Left lung (tissue), 10 donors: ENCODE data around the gene POFUT2. TPM values are rescaled to one million over a fixed set of nuclear protein-coding genes. Genes with fewer than 3 reads are reported as not detected.

Source experiments
- ATAC-seq: fragments of 200-7000 bp; cut with Tn5 transposase; one replicate; pipeline ENCODE4 v1.9.1; 2020; ENCODE audit warnings: moderate library complexity
- DNase-seq, 4 donors: peaks; one replicate each; pipeline ENCODE4 v3.0.0-alpha.2; 2013 to 2020
- H3K27ac ChIP-seq, 2 donors: fragments of 200-600 bp; sonication (generic) in 1 of 2; one replicate each; pipeline versions ENCODE4 v1.5.0 to v1.8.0; 2020 to 2021
- H3K27me3 ChIP-seq, 2 donors: fragments of 200-600 bp; sonication (generic) in 1 of 2; one replicate each; pipeline versions ENCODE4 v1.5.0 to v1.8.0; 2020 to 2021
- H3K36me3 ChIP-seq, 2 donors: fragments of 200-600 bp; sonication (generic) in 1 of 2; one replicate each; pipeline versions ENCODE4 v1.5.0 to v1.8.0; 2020 to 2021
- H3K4me1 ChIP-seq, 2 donors: fragments of 200-600 bp; one replicate each; pipeline ENCODE4 v1.8.0; 2021
- H3K4me3 ChIP-seq, 2 donors: fragments of 200-600 bp; sonication (generic) in 1 of 2; one replicate each; pipeline versions ENCODE4 v1.5.0 to v1.8.0; 2020 to 2021; ENCODE audit warnings: mild to moderate bottlenecking in 1 of 2
- H3K9me3 ChIP-seq, 2 donors: fragments of 200-600 bp; sonication (generic) in 1 of 2; one replicate each; pipeline versions ENCODE4 v1.5.0 to v1.8.0; 2020 to 2021
- CTCF ChIP-seq, 2 donors: fragments of 200-600 bp; sonication (generic) in 1 of 2; IDR thresholded peaks; one replicate each; pipeline versions ENCODE4 v1.5.0 to v1.8.0; 2021; ENCODE audit warnings: antibody characterized with exemption in 2 of 2
- intact Hi-C, 2 donors: fragments of 100-400 bp; cut with DNase I; formaldehyde crosslinking; loops; one replicate each; pipeline versions ENCODE4 v1.11.2 to v1.14.2; 2022
- polyA plus RNA-seq, 6 donors: library from polyadenylated mRNA; unstranded; fragments of 120-200 nt; gene quantifications; one replicate each; pipeline ENCODE4 v1.2.1, GENCODE V29; 2013; ENCODE audit not compliant: insufficient read length in 6 of 6
- total RNA-seq, 2 donors: library from RNA; stranded (reverse); fragmentation: NEBNext Ultra II Directional; extraction: Animal tissue kit (Norgen Biotek cat#: 25700); gene quantifications; one replicate each; pipeline ENCODE4 v1.2.1, GENCODE V29; 2021
- donor health status: DM: no; HTN: yes; CAD: no.
- donor health status: DM: no; HTN: no; CAD: no.

Gene POFUT2
- total and polyA plus RNA-seq, 8 donors = 30.4 to 44.2 (median 34.2) TPM

GRCh38 chr21:45243603-45244002 is 44.1 kb downstream of the POFUT2 start:
- H3K4me1 ChIP-seq = no peaks in the 10 kb centered on the region
- H3K4me3 ChIP-seq = no peak overlapping the region
- no peak for TF ChIP-seq CTCF (IDR thresholded peaks at IDR 0.05)
- peaks cover 0 to 24% of the 10 kb centered on the region in 2 donors for H3K27me3 ChIP-seq
- H3K27ac ChIP-seq = no peak overlapping the region
- intact Hi-C loops = no loop called here
- ATAC-seq (no peak), DNase-seq (no peak)
- H3K9me3 ChIP-seq = peaks cover 0 to 24% of the 10 kb centered on the region in 2 donors
- H3K36me3 ChIP-seq = no peaks in the 10 kb centered on the region

GRCh38 chr21:45241357-45241756 is 46.3 kb downstream of the POFUT2 start:
- ATAC-seq = no peak
- H3K27ac ChIP-seq = no peak overlapping the region
- no peak overlapping the region for H3K4me3 ChIP-seq
- intact Hi-C loops = no loop called here
- TF ChIP-seq CTCF (IDR thresholded peaks at IDR 0.05) = no peak
- H3K9me3 ChIP-seq = peaks cover 0 to 24% of the 10 kb centered on the region in 2 donors
- H3K27me3 ChIP-seq = peaks cover 0 to 11% of the 10 kb centered on the region in 2 donors
- H3K4me1 ChIP-seq = no peaks in the 10 kb centered on the region
- H3K36me3 ChIP-seq = no peaks in the 10 kb centered on the region
- DNase-seq = no peak

GRCh38 chr21:45237401-45237800 is 50.3 kb downstream of the POFUT2 start:
- H3K4me3 ChIP-seq = no peak overlapping the region
- H3K9me3 ChIP-seq = peaks cover 0 to 3% of the 10 kb centered on the region in 2 donors
- no peak overlapping the region for H3K27ac ChIP-seq
- intact Hi-C loops = no loop called here
- H3K4me1 ChIP-seq = no peaks in the 10 kb centered on the region
- no peaks in the 10 kb centered on the region for H3K36me3 ChIP-seq
- DNase-seq (no peak), ATAC-seq (no peak)
- peaks cover 12 to 33% of the 10 kb centered on the region in 2 donors for H3K27me3 ChIP-seq
- no peak for TF ChIP-seq CTCF (IDR thresholded peaks at IDR 0.05)

GRCh38 chr21:45236481-45236880 is 51.2 kb downstream of the POFUT2 start:
- ATAC-seq = peak; percentile 52
- Histone ChIP-seq H3K27me3 (peaks cover 12 to 40% of the 10 kb centered on the region in 2 donors), H3K27ac (no peak overlapping the region)

GRCh38 chr21:45235488-45235887 is 52.2 kb downstream of the POFUT2 start:
- Histone ChIP-seq H3K4me3 (no peak overlapping the region), H3K27ac (no peak overlapping the region), H3K9me3 (no peaks in the 10 kb centered on the region), H3K27me3 (peaks cover 12 to 40% of the 10 kb centered on the region in 2 donors), H3K4me1 (no peaks in the 10 kb centered on the region), H3K36me3 (no peaks in the 10 kb centered on the region)
- TF ChIP-seq CTCF (IDR thresholded peaks at IDR 0.05) = no peak
- intact Hi-C loops = no loop called here
- no peak for ATAC-seq
- no peak for DNase-seq

More at GRCh38 chr21:45236481-45236880, 51.2 kb downstream of the POFUT2 start:
- no peak for DNase-seq
- no peaks in the 10 kb centered on the region for H3K4me1 ChIP-seq
- intact Hi-C loops = no loop called here
- H3K4me3 ChIP-seq = no peak overlapping the region
- H3K36me3 ChIP-seq = no peaks in the 10 kb centered on the region
- no peak for TF ChIP-seq CTCF (IDR thresholded peaks at IDR 0.05)
- no peaks in the 10 kb centered on the region for H3K9me3 ChIP-seq
